GM19025 (cell line): Measurements from ENCODE around the gene PTTG1IP.

ENCODE experiments used
- ATAC-seq: cut with Tn5 transposase; IDR thresholded peaks from one replicate; pipeline ENCODE4 v1.9.1; 2021; ENCODE audit warnings: mild to moderate bottlenecking, low read depth, moderate library complexity; ENCODE audit not compliant: unreplicated experiment

Gene PTTG1IP

GRCh38 chr21:44814498-44815023 lies 58.9 kb downstream of the PTTG1IP start:
- ATAC-seq, result no peak

GRCh38 chr21:44813727-44814126 lies 59.8 kb downstream of the PTTG1IP start:
- ATAC-seq, result no peak

DNA sequence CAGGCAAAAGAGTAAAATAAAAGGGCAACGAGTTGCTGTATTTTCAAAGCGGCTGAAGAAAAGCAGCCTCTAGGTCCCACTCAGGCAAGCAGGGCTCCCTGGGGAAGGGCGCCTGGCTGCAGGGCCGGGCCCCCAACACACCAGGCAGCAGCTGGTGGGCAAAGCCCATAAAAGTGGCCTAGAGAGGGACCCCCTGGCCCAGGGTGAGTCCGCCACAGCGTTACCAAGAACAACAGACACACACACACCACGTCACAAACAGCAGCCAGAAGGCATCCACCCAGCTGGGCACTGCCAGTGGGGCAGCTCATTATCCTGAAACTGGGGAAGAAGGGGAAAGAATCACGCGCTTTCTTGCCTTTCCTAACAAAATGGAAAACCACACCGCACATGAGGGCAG lies 60.3 kb downstream of the PTTG1IP start:
- ATAC-seq, result no peak

DNA sequence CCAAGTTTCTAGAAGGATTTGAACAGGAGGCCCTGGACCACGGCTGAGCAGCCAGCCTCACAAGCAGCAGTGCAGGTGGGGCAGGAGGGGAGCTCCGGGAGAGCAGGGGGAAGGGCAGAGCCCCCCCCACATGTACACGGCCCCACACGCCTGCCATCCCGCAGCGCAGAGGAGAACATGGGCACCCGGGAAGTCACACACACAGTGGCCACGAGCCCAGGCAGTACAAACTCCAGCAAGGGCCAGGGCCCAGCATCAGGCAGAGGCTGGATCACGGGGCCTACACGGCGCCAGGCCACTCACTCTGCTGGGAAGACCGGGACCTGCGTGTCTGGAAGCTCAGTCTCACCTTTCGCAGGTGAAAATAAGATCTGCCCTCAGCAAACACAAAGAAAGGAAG lies 60.9 kb downstream of the PTTG1IP start:
- no peak for ATAC-seq

DNA sequence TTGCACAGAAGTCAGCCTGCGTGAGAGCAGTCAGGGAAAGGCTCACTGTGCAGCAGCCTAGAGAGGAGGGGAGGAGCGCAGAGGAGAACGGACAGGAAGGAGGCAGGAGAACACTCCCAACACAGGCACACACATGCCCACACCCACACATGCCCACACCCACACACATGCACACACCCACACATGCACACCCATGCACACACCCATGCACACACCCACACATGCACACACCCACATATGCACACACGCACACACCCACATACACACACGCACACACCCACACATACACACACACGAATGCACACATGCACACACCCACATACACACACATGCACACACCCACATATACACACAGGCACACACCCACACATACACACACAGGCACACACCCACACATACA lies 62.7 kb downstream of the PTTG1IP start:
- ATAC-seq, result no peak

DNA sequence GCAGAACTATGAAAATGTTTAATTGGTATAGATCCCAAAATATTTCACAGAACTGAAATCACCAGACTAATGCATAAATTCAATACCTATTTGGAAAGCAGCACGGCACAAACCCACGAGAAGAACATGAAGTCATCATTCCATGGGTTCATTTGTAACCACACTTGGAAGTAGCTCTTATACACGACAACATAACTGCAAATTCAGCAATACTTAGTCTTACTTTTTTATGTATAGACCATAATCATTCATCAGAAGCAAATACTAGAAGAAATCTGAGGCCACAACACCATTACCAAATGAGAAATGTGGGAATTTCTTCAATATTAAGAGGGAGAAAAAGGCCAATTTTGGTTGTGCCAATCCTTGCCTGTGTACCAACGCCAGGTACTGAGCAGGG lies 67.6 kb downstream of the PTTG1IP start:
- no peak for ATAC-seq

- ATAC-seq, result no peak
Observed at GRCh38 chr21:44805226-44805625, 68.3 kb downstream of the PTTG1IP start.

- ATAC-seq, result no peak
Observed at GRCh38 chr21:44804762-44805161, 68.7 kb downstream of the PTTG1IP start.

- no peak for ATAC-seq
Observed at GRCh38 chr21:44803651-44804050, 69.8 kb downstream of the PTTG1IP start.

- ATAC-seq, result no peak
Observed at GRCh38 chr21:44802396-44803153, 70.9 kb downstream of the PTTG1IP start.

- peak; percentile 85 for ATAC-seq
Observed at GRCh38 chr21:44801468-44802395, 71.8 kb downstream of the PTTG1IP start, which contains the start of gene UBE2G2. UBE2G2 (minus strand) TSS chr21:44801820; CDS start chr21:44801748, 72 bp downstream.

- peak; percentile 22 for ATAC-seq
Observed at GRCh38 chr21:44800971-44801467, 72.5 kb downstream of the PTTG1IP start.

- ATAC-seq, result no peak
Observed at GRCh38 chr21:44800103-44800502, 73.4 kb downstream of the PTTG1IP start.

DNA sequence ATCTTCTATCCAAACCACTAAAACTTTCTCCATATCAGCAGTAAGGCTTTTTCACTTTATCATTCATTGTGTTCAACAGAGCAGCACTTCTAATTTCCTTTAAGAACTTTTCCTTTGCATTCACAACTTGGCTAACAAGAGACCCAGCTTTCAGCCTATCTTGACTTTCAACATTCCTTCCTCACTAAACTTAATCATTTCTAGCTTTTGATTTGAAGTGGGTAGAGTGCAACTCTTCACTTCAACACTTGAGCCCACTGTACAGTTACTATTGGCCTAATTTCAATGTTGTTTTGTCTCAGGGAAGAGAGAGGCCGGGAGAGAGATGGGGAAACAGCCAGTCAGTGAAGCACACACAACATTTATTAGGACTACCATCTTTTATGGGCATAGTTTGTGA lies 73.8 kb downstream of the PTTG1IP start:
- no peak for ATAC-seq
